Vagina (tissue), 2 donors: ENCODE results near the gene CREG1. TPM values are rescaled to one million over a fixed set of nuclear protein-coding genes. Genes with fewer than 3 reads are reported as not detected.

Source experiments
- DNase-seq, 2 donors: peaks; one replicate each; pipeline ENCODE4 v3.0.0-alpha.2; 2017; ENCODE audit errors: extremely low spot score in 2 of 2
- H3K27ac ChIP-seq: fragments of 200-600 bp; sonication (generic); one replicate; pipeline ENCODE4 v1.5.1; 2019
- H3K27me3 ChIP-seq: fragments of 200-600 bp; sonication (generic); one replicate; pipeline ENCODE4 v1.5.1; 2019
- H3K36me3 ChIP-seq, 2 donors: fragments of 200-600 bp; sonication (generic); one replicate each; pipeline ENCODE4 v1.5.1; 2017 to 2019
- H3K4me1 ChIP-seq: fragments of 200-600 bp; sonication (generic); one replicate; pipeline ENCODE4 v1.5.1; 2019
- H3K4me3 ChIP-seq, 2 donors: fragments of 200-600 bp; sonication (generic); 1 replicate in 1 of 2; 2 replicates in 1 of 2; pipeline ENCODE4 v1.5.1; 2016 to 2019
- H3K9me3 ChIP-seq: fragments of 200-600 bp; sonication (generic); one replicate; pipeline ENCODE4 v1.5.1; 2019
- POLR2A ChIP-seq, 2 donors: fragments of 450-650 bp; IDR thresholded peaks; one replicate each; pipeline ENCODE4 v1.6.1; 2017; ENCODE audit warnings: antibody characterized with exemption in 2 of 2, mild to moderate bottlenecking in 2 of 2, moderate library complexity in 2 of 2
- POLR2AphosphoS5 ChIP-seq, 2 donors: sonication (generic); formaldehyde crosslinking; IDR thresholded peaks; one replicate each; pipeline ENCODE4 v1.9.0; 2017; ENCODE audit warnings: antibody characterized with exemption in 2 of 2, mild to moderate bottlenecking in 2 of 2, low read depth in 1 of 2; ENCODE audit not compliant: insufficient read depth in 1 of 2
- intact Hi-C: fragments of 100-400 bp; cut with DNase I; formaldehyde crosslinking; loops from one replicate; pipeline ENCODE4 v1.15.1; 2023
- total RNA-seq: library from RNA; depleted of rRNA; stranded (reverse); fragments of >200 nt; gene quantifications from one replicate; pipeline ENCODE4 v1.2.3, GENCODE V29; 2016
- TF ChIP-seq, protein P1 (sequence below), 3 experiments: fragments of 450-650 bp in 2 of 3; fragments of 200-600 bp in 1 of 3; sonication (generic) in 1 of 3; IDR thresholded peaks; one replicate each; pipeline ENCODE4 v1.5.1; 2017 to 2019; ENCODE audit warnings: antibody characterized with exemption in 3 of 3, mild to moderate bottlenecking in 2 of 3, moderate library complexity in 2 of 3

Gene CREG1
- total RNA-seq, 1 donor from 2014 or later = 152 TPM

DNA sequence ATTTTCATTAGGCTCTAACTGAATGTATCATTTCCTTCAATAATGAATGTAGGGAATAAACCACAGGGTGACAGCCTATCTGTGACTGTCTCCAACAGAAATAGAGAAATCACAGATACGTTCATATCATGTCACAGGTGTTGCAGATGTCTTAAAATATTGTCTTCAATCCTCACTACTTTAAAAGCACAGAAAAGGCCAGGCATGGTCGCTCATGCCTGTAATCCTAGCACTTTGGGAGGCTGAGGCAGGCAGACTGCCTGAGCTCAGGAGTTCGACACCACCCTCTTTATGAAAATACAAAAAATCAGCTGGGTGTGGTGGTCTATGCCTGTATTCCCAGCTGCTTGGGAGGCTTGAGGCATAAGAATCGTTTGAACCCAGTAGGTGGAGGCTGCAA, 8.2 kb downstream of the CREG1 start:
- TF ChIP-seq, protein P1, sequence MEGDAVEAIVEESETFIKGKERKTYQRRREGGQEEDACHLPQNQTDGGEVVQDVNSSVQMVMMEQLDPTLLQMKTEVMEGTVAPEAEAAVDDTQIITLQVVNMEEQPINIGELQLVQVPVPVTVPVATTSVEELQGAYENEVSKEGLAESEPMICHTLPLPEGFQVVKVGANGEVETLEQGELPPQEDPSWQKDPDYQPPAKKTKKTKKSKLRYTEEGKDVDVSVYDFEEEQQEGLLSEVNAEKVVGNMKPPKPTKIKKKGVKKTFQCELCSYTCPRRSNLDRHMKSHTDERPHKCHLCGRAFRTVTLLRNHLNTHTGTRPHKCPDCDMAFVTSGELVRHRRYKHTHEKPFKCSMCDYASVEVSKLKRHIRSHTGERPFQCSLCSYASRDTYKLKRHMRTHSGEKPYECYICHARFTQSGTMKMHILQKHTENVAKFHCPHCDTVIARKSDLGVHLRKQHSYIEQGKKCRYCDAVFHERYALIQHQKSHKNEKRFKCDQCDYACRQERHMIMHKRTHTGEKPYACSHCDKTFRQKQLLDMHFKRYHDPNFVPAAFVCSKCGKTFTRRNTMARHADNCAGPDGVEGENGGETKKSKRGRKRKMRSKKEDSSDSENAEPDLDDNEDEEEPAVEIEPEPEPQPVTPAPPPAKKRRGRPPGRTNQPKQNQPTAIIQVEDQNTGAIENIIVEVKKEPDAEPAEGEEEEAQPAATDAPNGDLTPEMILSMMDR (IDR thresholded peaks at IDR 0.05) = no peak
- no peak for TF ChIP-seq POLR2AphosphoS5 (IDR thresholded peaks at IDR 0.05; ENCODE audit: insufficient read depth in 1 of 2, low read depth in 1 of 2)
- no peak for TF ChIP-seq POLR2A (IDR thresholded peaks at IDR 0.05)
- peaks cover 0 to 17% of the 10 kb centered on the region in 2 donors for H3K36me3 ChIP-seq
- H3K9me3 ChIP-seq = no peaks in the 10 kb centered on the region
- DNase-seq = no peak
- H3K27me3 ChIP-seq = no peaks in the 10 kb centered on the region
- H3K4me3 ChIP-seq = no peak overlapping the region
- no peak overlapping the region for H3K27ac ChIP-seq
- H3K4me1 ChIP-seq = peaks cover 26% of the 10 kb centered on the region
- intact Hi-C loops = no loop called here

- H3K9me3 ChIP-seq = no peaks in the 10 kb centered on the region
- intact Hi-C loops = no loop called here
- no peak overlapping the region for H3K27ac ChIP-seq
- no peak for DNase-seq
- TF ChIP-seq, protein P1 (IDR thresholded peaks at IDR 0.05) = no peak
- TF ChIP-seq POLR2A (IDR thresholded peaks at IDR 0.05) = no peak
- no peak for TF ChIP-seq POLR2AphosphoS5 (IDR thresholded peaks at IDR 0.05; ENCODE audit: insufficient read depth in 1 of 2, low read depth in 1 of 2)
- H3K4me1 ChIP-seq = peaks cover 26% of the 10 kb centered on the region
- peaks cover 0 to 17% of the 10 kb centered on the region in 2 donors for H3K36me3 ChIP-seq
- no peak overlapping the region for H3K4me3 ChIP-seq
- H3K27me3 ChIP-seq = no peaks in the 10 kb centered on the region
Measured at GRCh38 chr1:167544447-167545093, 9.0 kb downstream of the CREG1 start.

DNA sequence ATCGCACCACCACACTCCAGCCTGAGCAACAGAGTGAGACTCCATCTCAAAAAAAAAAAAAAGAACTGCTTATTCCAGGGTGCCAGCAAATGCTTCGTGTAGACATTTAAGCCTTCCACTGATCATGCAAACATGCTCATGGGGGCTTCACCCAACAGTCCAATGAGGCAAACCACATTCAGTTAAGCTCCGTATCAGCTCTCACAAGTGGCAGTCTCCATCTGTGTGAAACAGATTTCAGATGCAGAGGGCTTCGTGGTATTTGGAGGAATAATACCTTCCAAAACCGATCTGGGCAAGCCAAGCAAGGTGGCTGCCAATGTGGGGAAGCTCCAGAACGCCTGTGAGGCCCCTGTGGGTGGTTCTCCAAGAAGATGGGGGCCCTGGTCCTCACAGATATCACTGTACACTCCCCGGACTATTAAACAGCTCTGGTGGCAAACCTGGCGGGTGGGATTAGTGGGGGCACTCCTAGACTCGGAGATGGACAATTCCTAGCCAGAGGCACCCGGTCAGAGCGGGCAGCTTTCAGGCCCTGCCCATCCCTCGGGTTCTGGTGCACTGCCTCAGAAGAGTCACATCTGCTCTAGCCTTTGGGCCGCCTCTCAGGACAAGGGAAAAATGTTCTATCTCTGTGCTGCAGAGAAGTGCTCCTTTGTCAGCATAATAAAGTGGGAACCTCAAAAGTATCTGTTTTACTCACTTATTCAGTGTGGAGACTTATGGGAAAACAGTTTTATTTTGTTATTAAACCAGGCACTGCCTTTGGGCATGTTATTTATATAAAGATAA, 10.2 kb downstream of the CREG1 start:
- Histone ChIP-seq H3K4me3 (no peak overlapping the region), H3K36me3 (peaks cover 0 to 17% of the 10 kb centered on the region in 2 donors), H3K27me3 (no peaks in the 10 kb centered on the region), H3K9me3 (no peaks in the 10 kb centered on the region), H3K27ac (no peak overlapping the region), H3K4me1 (peaks cover 14% of the 10 kb centered on the region)
- DNase-seq = no peak
- TF ChIP-seq POLR2A (IDR thresholded peaks at IDR 0.05) (no peak), POLR2AphosphoS5 (IDR thresholded peaks at IDR 0.05; ENCODE audit: insufficient read depth in 1 of 2, low read depth in 1 of 2) (no peak)
- TF ChIP-seq, protein P1 (IDR thresholded peaks at IDR 0.05) = no peak
- intact Hi-C loops = no loop called here

DNA sequence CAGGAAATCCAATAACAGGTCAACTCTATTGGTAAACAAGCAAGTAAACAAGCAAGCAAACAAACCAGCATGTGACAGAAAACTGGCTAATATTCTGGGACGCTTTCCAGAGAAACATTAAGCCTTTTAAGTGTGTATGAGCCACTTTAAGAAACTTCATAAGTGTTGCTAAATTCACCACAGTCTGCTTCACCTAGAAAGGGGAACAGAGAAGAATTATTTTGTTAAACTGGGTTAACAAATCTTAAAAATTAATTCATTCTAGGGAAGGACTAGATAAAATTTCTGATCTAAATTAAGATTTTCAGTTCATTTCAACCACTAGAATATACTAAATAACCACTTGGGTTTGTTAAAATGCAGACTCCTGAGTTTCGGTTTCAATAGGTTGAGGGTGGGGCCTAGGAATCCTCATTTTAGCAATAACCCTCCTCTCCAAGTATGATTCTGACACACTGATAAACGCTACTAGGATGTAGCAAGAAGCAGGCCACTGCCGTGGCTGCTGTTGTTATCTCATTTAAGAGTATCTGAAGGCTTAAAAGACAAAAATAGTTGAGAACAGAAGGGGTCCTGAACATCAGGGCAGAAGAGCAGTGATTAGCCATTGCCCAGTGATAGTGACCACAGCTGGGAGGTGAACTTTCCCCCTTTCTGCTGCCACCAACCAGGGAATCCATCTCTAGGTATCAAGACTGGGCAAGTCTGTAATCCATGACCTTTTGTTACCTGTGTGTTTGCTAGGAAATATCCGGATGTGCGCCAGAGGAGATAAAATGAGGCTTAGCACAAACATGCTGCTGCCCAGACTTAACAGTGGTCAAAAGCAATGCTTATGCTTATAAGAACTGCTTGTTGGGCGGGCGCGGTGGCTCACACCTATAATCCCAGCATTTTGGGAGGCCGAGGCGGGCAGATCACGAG, 11.2 kb downstream of the CREG1 start:
- Histone ChIP-seq H3K36me3 (peaks cover 0 to 17% of the 10 kb centered on the region in 2 donors), H3K27ac (no peak overlapping the region), H3K27me3 (no peaks in the 10 kb centered on the region), H3K4me3 (no peak overlapping the region), H3K4me1 (peaks cover 8% of the 10 kb centered on the region), H3K9me3 (no peaks in the 10 kb centered on the region)
- no peak for TF ChIP-seq POLR2A (IDR thresholded peaks at IDR 0.05)
- TF ChIP-seq, protein P1 (IDR thresholded peaks at IDR 0.05) = no peak
- intact Hi-C loops = no loop called here
- no peak for DNase-seq
